SK-N-SH (cell line): ENCODE results near the gene TUBGCP6.

Source experiments
- EZH2phosphoT487 ChIP-seq: fragments of 200-600 bp; sonication (generic); IDR thresholded peaks from 2 replicates; pipeline ENCODE4 v1.6.1; 2017; ENCODE audit warnings: low read depth, mixed run types, mild to moderate bottlenecking, antibody characterized with exemption, moderate library complexity, borderline replicate concordance
- FOXM1 ChIP-seq: IDR thresholded peaks from 2 replicates; pipeline ENCODE4 v1.4.0; 2012; ENCODE audit warnings: low read depth, mild to moderate bottlenecking
- POLR2AphosphoS5 ChIP-seq: IDR thresholded peaks from 2 replicates; pipeline ENCODE4 v1.6.1; 2012; ENCODE audit warnings: low read depth, low read length
- USF2 ChIP-seq: fragments of 150-350 bp; IDR thresholded peaks from 2 replicates; pipeline ENCODE4 v1.6.1; 2017; ENCODE audit warnings: antibody characterized with exemption, low read length, low read depth, borderline replicate concordance
- YY1 ChIP-seq: IDR thresholded peaks from 2 replicates; pipeline ENCODE4 v1.4.0; 2012; ENCODE audit warnings: low read depth, mild to moderate bottlenecking

GRCh38 chr22:50257041-50257440, 12.2 kb upstream of the TUBGCP6 start:
- TF ChIP-seq USF2 (no peak), POLR2AphosphoS5 (no peak), EZH2phosphoT487 (no peak), FOXM1 (no peak), YY1 (no peak)
